Endometrial microvascular endothelial cells (primary cell): Measurements from ENCODE around the gene STX10. TPM values are rescaled to one million over a fixed set of nuclear protein-coding genes. Genes with fewer than 3 reads are reported as not detected.

Source experiments
- in situ Hi-C: cut with HindIII; loops from 2 replicates; pipeline ENCODE4 v1.10.0; 2017; ENCODE audit warnings: low sequenced_read_pairs, low pct_unique_long_range_greater_than_20kb; ENCODE audit errors: inconsistent ontology term
- total RNA-seq: library from RNA; depleted of rRNA; stranded (reverse); fragments of >200 nt; gene quantifications from one replicate; pipeline ENCODE4 v1.2.3, GENCODE V29; 2015; ENCODE audit errors: inconsistent ontology term

Gene STX10
- total RNA-seq, 1 donor from 2014 or later, result 75.5 TPM

GRCh38 chr19:13104360-13104847 lies 45.8 kb downstream of the STX10 start:
- in situ Hi-C loops, result no loop called here

GRCh38 chr19:13103581-13104359 lies 46.4 kb downstream of the STX10 start:
- in situ Hi-C loops, result no loop called here

- in situ Hi-C loops, result no loop called here
These were observed 47.3 kb downstream of the STX10 start, which contains the start of gene LYL1 for GRCh38 chr19:13102666-13103580. Gene LYL1, minus strand, starts transcription at chr19:13102858. Its CDS starts 1,687 bp downstream, at chr19:13101171.

- in situ Hi-C loops, result no loop called here
These were observed 47.8 kb downstream of the STX10 start for GRCh38 chr19:13102416-13102665.

GRCh38 chr19:13101590-13102415 lies 48.4 kb downstream of the STX10 start:
- in situ Hi-C loops, result no loop called here

GRCh38 chr19:13100841-13101589 lies 49.2 kb downstream of the STX10 start:
- in situ Hi-C loops, result no loop called here

- in situ Hi-C loops, result no loop called here
These were observed 50.1 kb downstream of the STX10 start for GRCh38 chr19:13100031-13100588.

GRCh38 chr19:13099073-13099999 lies 50.8 kb downstream of the STX10 start:
- in situ Hi-C loops, result no loop called here

GRCh38 chr19:13098277-13099072 lies 51.7 kb downstream of the STX10 start:
- in situ Hi-C loops, result no loop called here

GRCh38 chr19:13097463-13098258 lies 52.5 kb downstream of the STX10 start:
- in situ Hi-C loops, result no loop called here

GRCh38 chr19:13097033-13097462 lies 53.1 kb downstream of the STX10 start:
- in situ Hi-C loops, result no loop called here

- in situ Hi-C loops, result no loop called here
These were observed 53.9 kb downstream of the STX10 start for GRCh38 chr19:13095934-13096927.

- in situ Hi-C loops, result no loop called here
These were observed 54.8 kb downstream of the STX10 start for GRCh38 chr19:13095393-13095784.

GRCh38 chr19:13094771-13095392 lies 55.3 kb downstream of the STX10 start:
- in situ Hi-C loops, result no loop called here
